PFSK-1 (cell line): Measurements from ENCODE around the gene TCF12.

ENCODE experiments used
- FOXP2 ChIP-seq: optimal IDR thresholded peaks from 2 replicates; pipeline ENCODE3; 2011; ENCODE audit warnings: borderline replicate concordance, control low read depth, inconsistent platforms; ENCODE audit not compliant: insufficient read depth; ENCODE audit errors: extremely low read length, extremely low read depth
- POLR2AphosphoS5 ChIP-seq: IDR thresholded peaks from 2 replicates; pipeline ENCODE4 v1.6.1; 2012; ENCODE audit warnings: low read depth, mild to moderate bottlenecking, control low read depth, low read length, moderate library complexity
- REST ChIP-seq, 2 experiments: IDR thresholded peaks; 2 replicates each; pipeline versions ENCODE4 v1.6.1 to v1.8.0; 2011 to 2012; ENCODE audit warnings: low read depth in 2 of 2, low read length in 2 of 2, control low read depth in 1 of 2, inconsistent platforms in 1 of 2, mild to moderate bottlenecking in 1 of 2, moderate library complexity in 1 of 2; ENCODE audit not compliant: insufficient read depth in 1 of 2
- SIN3A ChIP-seq: IDR thresholded peaks from 2 replicates; pipeline ENCODE4 v1.6.1; 2012; ENCODE audit warnings: mild to moderate bottlenecking, low read length, moderate library complexity, borderline replicate concordance; ENCODE audit not compliant: insufficient read depth
- TAF1 ChIP-seq: IDR thresholded peaks from 2 replicates; pipeline ENCODE4 v1.6.1; 2012; ENCODE audit warnings: low read length, control low read depth, borderline replicate concordance; ENCODE audit not compliant: insufficient read depth

TCF12 gene

DNA sequence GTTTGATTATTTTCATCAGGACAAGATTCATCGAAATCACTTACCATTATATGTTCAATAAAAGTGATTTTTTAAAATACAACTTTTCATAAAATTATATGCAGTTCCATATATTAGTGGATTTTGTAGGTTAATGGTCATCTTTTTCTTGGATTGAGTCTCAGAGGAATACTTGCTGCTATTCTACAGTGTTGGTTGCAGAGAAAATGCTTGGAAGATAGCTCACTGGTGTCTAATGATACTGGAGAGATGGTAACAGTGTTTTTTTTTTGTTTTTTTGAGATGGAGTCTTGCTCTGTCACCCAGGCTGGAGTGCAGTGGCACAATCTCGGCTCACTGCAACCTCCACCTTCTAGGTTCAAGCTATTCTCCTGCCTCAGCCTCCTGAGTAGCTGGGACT is 143.3 kb downstream of the TCF12 start:
- TF ChIP-seq REST (IDR thresholded peaks at IDR 0.05; ENCODE audit: insufficient read depth in 1 of 2, low read depth in 2 of 2, low read length in 2 of 2), result no peak
- no peak for TF ChIP-seq FOXP2
- no peak for TF ChIP-seq POLR2AphosphoS5
- TF ChIP-seq SIN3A, result no peak
- TF ChIP-seq TAF1, result no peak

- TF ChIP-seq FOXP2, result no peak
- TF ChIP-seq TAF1, result no peak
- TF ChIP-seq SIN3A, result no peak
- TF ChIP-seq POLR2AphosphoS5, result no peak
Observed at GRCh38 chr15:57064033-57064432, 145.6 kb downstream of the TCF12 start.

GRCh38 chr15:57069423-57069822 is 151.0 kb downstream of the TCF12 start:
- TF ChIP-seq FOXP2 (no peak), TAF1 (no peak), POLR2AphosphoS5 (no peak), SIN3A (no peak), REST (IDR thresholded peaks at IDR 0.05; ENCODE audit: insufficient read depth in 1 of 2, low read depth in 2 of 2, low read length in 2 of 2) (no peak)

- TF ChIP-seq FOXP2 (no peak), SIN3A (no peak), POLR2AphosphoS5 (no peak), TAF1 (no peak), REST (IDR thresholded peaks at IDR 0.05; ENCODE audit: insufficient read depth in 1 of 2, low read depth in 2 of 2, low read length in 2 of 2) (no peak)
Observed at GRCh38 chr15:57070674-57071073, 152.2 kb downstream of the TCF12 start.

GRCh38 chr15:57079446-57079845 is 161.0 kb downstream of the TCF12 start:
- TF ChIP-seq REST (IDR thresholded peaks at IDR 0.05; ENCODE audit: insufficient read depth in 1 of 2, low read depth in 2 of 2, low read length in 2 of 2), result no peak
- TF ChIP-seq FOXP2, result no peak
- TF ChIP-seq TAF1, result no peak
- TF ChIP-seq POLR2AphosphoS5, result no peak
- no peak for TF ChIP-seq SIN3A
